ENCODE data around the gene PTPN20. TPM values are rescaled to one million over a fixed set of nuclear protein-coding genes. Genes with fewer than 3 reads are reported as not detected.

PTPN20 gene
- total RNA-seq, 6 experiments from 2014 or later, result 0.44 to 1.3 (median 0.81) TPM; not detected in 2

- ATAC-seq, result no peak
- Histone ChIP-seq H3K4me1 (no peaks in the 10 kb centered on the region), H3K36me3 (no peaks in the 10 kb centered on the region), H3K4me3 (no peak overlapping the region), H3K27ac (no peak overlapping the region), H3K27me3 (no peaks in the 10 kb centered on the region), H3K9me3 (no peaks in the 10 kb centered on the region)
- TF ChIP-seq POLR2A (IDR thresholded peaks at IDR 0.05) (no peak), CTCF (IDR thresholded peaks at IDR 0.05) (no peak)
- WGBS (ENCODE audit: insufficient coverage, low coverage, low lambda C conversion rate, missing lambda C conversion rate), result 62% methylated on average over 3 of the region's 3 CpGs
- intact Hi-C loops (cut with DNase I), result no loop called here
- DNase-seq, result no peak
Observed at GRCh38 chr10:47010036-47010435, 98.8 kb downstream of the PTPN20 start.

- no peak for ATAC-seq
- H3K36me3 ChIP-seq, result no peaks in the 10 kb centered on the region
- H3K9me3 ChIP-seq, result no peaks in the 10 kb centered on the region
- no peaks in the 10 kb centered on the region for H3K27me3 ChIP-seq
- no peaks in the 10 kb centered on the region for H3K4me1 ChIP-seq
- H3K27ac ChIP-seq, result no peak overlapping the region
- H3K4me3 ChIP-seq, result no peak overlapping the region
- no peak for TF ChIP-seq POLR2A (IDR thresholded peaks at IDR 0.05)
- DNase-seq, result no peak
- intact Hi-C loops (cut with DNase I), result no loop called here
Observed at GRCh38 chr10:47012214-47012613, 101.0 kb downstream of the PTPN20 start.

- no peak for ATAC-seq
- WGBS (ENCODE audit: insufficient coverage, low coverage, low lambda C conversion rate, missing lambda C conversion rate), result 49% methylated on average over 7 of the region's 14 CpGs
- peak in 1 of 3 donors; percentile 7 for DNase-seq
Observed at GRCh38 chr10:47013507-47014154, 102.4 kb downstream of the PTPN20 start.

GRCh38 chr10:47015404-47015803 lies 104.2 kb downstream of the PTPN20 start:
- intact Hi-C loops (cut with DNase I), result no loop called here
- ATAC-seq (no peak), DNase-seq (no peak)
- Histone ChIP-seq H3K9me3 (no peaks in the 10 kb centered on the region), H3K27ac (no peak overlapping the region), H3K4me1 (no peaks in the 10 kb centered on the region), H3K27me3 (no peaks in the 10 kb centered on the region), H3K36me3 (no peaks in the 10 kb centered on the region), H3K4me3 (no peak overlapping the region)
- TF ChIP-seq CTCF (IDR thresholded peaks at IDR 0.05) (no peak), POLR2A (IDR thresholded peaks at IDR 0.05) (no peak)

More at GRCh38 chr10:47013507-47014154, 102.4 kb downstream of the PTPN20 start:
- no peak overlapping the region for H3K4me3 ChIP-seq
- intact Hi-C loops (cut with DNase I), result no loop called here
- no peaks in the 10 kb centered on the region for H3K4me1 ChIP-seq
- H3K9me3 ChIP-seq, result no peaks in the 10 kb centered on the region
- no peaks in the 10 kb centered on the region for H3K36me3 ChIP-seq
- H3K27ac ChIP-seq, result no peak overlapping the region
- no peaks in the 10 kb centered on the region for H3K27me3 ChIP-seq
- no peak for TF ChIP-seq POLR2A (IDR thresholded peaks at IDR 0.05)
- no peak for TF ChIP-seq CTCF (IDR thresholded peaks at IDR 0.05)

- ATAC-seq (no peak), DNase-seq (no peak)
- WGBS (ENCODE audit: insufficient coverage, low coverage, low lambda C conversion rate, missing lambda C conversion rate), result 67% methylated on average over 4 of the region's 8 CpGs
- intact Hi-C loops (cut with DNase I), result no loop called here
- H3K27ac ChIP-seq, result no peak overlapping the region
- H3K4me1 ChIP-seq, result no peaks in the 10 kb centered on the region
- H3K9me3 ChIP-seq, result no peaks in the 10 kb centered on the region
- no peaks in the 10 kb centered on the region for H3K27me3 ChIP-seq
- no peaks in the 10 kb centered on the region for H3K36me3 ChIP-seq
- TF ChIP-seq CTCF (IDR thresholded peaks at IDR 0.05) (no peak), POLR2A (IDR thresholded peaks at IDR 0.05) (no peak)
- no peak overlapping the region for H3K4me3 ChIP-seq
Observed at GRCh38 chr10:47016564-47016963, 105.3 kb downstream of the PTPN20 start.

Measured in right lobe of liver (tissue), 6 donors.